Osteocyte (in vitro differentiated cells): Measurements from ENCODE around the gene EXOC6B. TPM values are rescaled to one million over a fixed set of nuclear protein-coding genes. Genes with fewer than 3 reads are reported as not detected.

ENCODE experiments used
- DNase-seq: peaks from one replicate; pipeline ENCODE4 v3.0.0; 2021; ENCODE audit warnings: mixed read lengths; ENCODE audit not compliant: unreplicated experiment; ENCODE audit errors: extremely low spot score
- H3K27ac Mint-ChIP-seq: one replicate; pipeline ENCODE4 v1.8.0; 2021; ENCODE audit warnings: mild to moderate bottlenecking, mixed read lengths; ENCODE audit not compliant: unreplicated experiment
- H3K27me3 Mint-ChIP-seq: one replicate; pipeline ENCODE4 v1.8.0; 2021; ENCODE audit warnings: mixed read lengths; ENCODE audit not compliant: unreplicated experiment
- H3K36me3 Mint-ChIP-seq: one replicate; pipeline ENCODE4 v1.8.0; 2021; ENCODE audit warnings: mixed read lengths; ENCODE audit not compliant: unreplicated experiment
- H3K4me1 Mint-ChIP-seq: one replicate; pipeline ENCODE4 v1.8.0; 2021; ENCODE audit warnings: mixed read lengths; ENCODE audit not compliant: unreplicated experiment
- H3K4me3 Mint-ChIP-seq: one replicate; pipeline ENCODE4 v1.8.0; 2021; ENCODE audit warnings: mild to moderate bottlenecking, moderate library complexity, mixed read lengths; ENCODE audit not compliant: unreplicated experiment
- H3K9me3 Mint-ChIP-seq: one replicate; pipeline ENCODE4 v1.8.0; 2021; ENCODE audit warnings: mixed read lengths; ENCODE audit not compliant: unreplicated experiment
- total RNA-seq: library from RNA; stranded (reverse); gene quantifications from 2 replicates; pipeline ENCODE4 v1.2.1, GENCODE V29; 2021
- TF ChIP-seq, protein P1 (sequence below): fragments of 200-600 bp; sonication (generic); IDR thresholded peaks from 2 replicates; pipeline ENCODE4 v1.5.0; 2021; ENCODE audit warnings: antibody characterized with exemption, mild to moderate bottlenecking, moderate library complexity

EXOC6B gene
- total RNA-seq, 1 donor from 2014 or later = 33.8 TPM

DNA sequence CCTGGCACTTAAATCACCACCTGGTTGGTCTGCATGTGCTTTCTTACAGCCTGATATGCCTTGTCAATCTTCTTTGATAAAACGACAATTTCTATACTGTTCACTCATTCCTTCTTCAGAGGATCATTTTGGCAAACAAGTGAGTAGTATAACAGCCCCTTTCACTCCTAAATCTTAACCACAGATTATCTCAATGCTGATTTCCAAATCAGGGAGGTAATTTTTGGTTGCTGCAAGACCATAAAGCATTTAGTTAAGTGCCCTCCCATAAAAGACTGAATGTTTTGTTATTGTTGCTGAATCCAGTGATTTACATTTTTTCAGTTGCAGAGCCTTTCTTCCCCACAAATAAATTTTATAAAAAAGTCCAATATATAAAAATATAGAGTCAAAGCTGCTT is 549.0 kb downstream of the EXOC6B start:
- no peak overlapping the region for H3K27ac Mint-ChIP-seq
- DNase-seq = no peak
- no peaks in the 10 kb centered on the region for H3K36me3 Mint-ChIP-seq
- H3K9me3 Mint-ChIP-seq = no peaks in the 10 kb centered on the region
- H3K27me3 Mint-ChIP-seq = no peaks in the 10 kb centered on the region
- TF ChIP-seq, protein P1, sequence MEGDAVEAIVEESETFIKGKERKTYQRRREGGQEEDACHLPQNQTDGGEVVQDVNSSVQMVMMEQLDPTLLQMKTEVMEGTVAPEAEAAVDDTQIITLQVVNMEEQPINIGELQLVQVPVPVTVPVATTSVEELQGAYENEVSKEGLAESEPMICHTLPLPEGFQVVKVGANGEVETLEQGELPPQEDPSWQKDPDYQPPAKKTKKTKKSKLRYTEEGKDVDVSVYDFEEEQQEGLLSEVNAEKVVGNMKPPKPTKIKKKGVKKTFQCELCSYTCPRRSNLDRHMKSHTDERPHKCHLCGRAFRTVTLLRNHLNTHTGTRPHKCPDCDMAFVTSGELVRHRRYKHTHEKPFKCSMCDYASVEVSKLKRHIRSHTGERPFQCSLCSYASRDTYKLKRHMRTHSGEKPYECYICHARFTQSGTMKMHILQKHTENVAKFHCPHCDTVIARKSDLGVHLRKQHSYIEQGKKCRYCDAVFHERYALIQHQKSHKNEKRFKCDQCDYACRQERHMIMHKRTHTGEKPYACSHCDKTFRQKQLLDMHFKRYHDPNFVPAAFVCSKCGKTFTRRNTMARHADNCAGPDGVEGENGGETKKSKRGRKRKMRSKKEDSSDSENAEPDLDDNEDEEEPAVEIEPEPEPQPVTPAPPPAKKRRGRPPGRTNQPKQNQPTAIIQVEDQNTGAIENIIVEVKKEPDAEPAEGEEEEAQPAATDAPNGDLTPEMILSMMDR = no peak
- H3K4me3 Mint-ChIP-seq = no peak overlapping the region
- H3K4me1 Mint-ChIP-seq = peaks cover 23% of the 10 kb centered on the region

DNA sequence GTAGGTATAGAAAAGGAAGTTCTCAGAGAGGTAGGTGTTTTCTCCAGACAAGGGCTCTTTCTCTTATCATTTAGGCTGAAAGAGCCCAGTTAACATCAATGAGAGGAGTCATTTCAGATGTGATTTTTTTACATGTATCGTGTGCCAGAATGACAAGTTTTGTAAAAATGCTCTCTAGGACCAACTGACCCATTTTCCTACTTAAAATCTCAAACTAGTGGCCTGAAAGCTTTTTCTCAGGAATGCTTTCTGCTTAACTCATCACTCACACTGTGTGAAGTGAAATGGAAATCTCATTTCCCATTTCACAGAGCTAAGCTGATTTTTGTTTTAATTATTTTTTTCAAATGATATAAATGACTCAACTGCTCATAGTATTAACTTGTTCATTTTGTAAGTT is 549.5 kb downstream of the EXOC6B start:
- TF ChIP-seq, protein P1 = no peak
- Mint-ChIP-seq H3K4me3 (no peak overlapping the region), H3K4me1 (peaks cover 20% of the 10 kb centered on the region), H3K27me3 (no peaks in the 10 kb centered on the region), H3K27ac (no peak overlapping the region), H3K36me3 (no peaks in the 10 kb centered on the region), H3K9me3 (no peaks in the 10 kb centered on the region)
- no peak for DNase-seq

DNA sequence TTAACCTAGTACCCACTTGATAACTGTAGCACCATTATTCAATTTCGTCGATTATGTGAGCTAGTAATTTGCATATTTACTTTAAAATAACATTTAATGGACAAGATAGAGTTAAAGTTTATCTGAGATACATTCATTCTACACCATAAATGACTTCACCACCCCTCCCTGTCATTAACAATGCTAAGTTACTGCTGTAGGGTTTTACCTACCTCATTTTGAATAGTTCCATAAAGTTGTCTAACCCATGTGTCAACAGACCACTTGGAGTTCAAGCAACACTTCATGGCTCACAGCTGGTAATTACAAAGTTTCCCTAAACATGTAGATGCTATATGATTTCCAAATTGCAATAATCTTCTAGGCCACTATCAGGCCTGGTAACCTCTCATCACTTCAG is 550.7 kb downstream of the EXOC6B start:
- TF ChIP-seq, protein P1 = no peak
- H3K27ac Mint-ChIP-seq = no peak overlapping the region
- DNase-seq = no peak
- H3K9me3 Mint-ChIP-seq = no peaks in the 10 kb centered on the region
- no peak overlapping the region for H3K4me3 Mint-ChIP-seq
- no peaks in the 10 kb centered on the region for H3K36me3 Mint-ChIP-seq
- peaks cover 7% of the 10 kb centered on the region for H3K4me1 Mint-ChIP-seq
- no peaks in the 10 kb centered on the region for H3K27me3 Mint-ChIP-seq

DNA sequence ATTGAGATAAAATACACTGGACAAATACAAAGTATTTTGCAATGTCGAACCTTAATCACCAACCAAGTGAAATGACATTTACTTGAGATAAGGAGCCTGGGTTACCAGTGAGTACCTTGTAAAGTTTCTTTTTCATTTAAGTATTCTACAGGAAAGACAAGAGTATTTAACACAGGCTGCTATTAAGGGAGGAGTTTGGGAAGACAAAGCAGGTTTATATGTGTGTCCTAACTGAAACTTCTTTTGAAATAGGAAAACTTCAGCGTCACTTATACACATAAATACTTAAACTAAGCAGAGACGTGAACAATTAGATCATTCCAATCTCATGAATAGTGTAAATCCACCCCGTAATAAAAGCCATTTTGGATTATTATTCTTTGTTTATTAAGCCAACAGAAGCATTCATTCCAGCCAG is 551.4 kb downstream of the EXOC6B start:
- DNase-seq = no peak
- Mint-ChIP-seq H3K36me3 (no peaks in the 10 kb centered on the region), H3K4me3 (no peak overlapping the region), H3K27ac (no peak overlapping the region), H3K4me1 (peaks cover 6% of the 10 kb centered on the region), H3K27me3 (no peaks in the 10 kb centered on the region), H3K9me3 (no peaks in the 10 kb centered on the region)
- TF ChIP-seq, protein P1 = no peak

DNA sequence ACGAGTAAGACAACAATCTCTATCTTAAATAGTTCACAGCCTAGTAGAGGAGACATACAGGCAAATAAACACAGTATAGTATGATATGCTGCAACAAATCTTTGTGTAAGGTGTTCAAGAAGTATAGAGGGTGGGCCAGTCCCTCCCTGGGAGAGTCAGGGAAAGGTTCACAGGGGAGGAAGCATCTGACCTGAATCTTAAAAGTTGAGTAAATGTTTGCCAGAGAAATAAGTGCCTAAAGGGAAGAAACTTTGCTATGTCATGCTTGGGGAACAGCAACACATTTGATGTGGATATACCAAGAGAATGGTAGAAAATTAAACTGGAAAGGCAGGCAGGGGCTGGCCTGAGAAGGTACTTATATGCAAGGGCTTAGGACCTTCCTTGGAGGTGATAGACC is 552.4 kb downstream of the EXOC6B start:
- H3K27ac Mint-ChIP-seq = no peak overlapping the region
- no peak for DNase-seq
- TF ChIP-seq, protein P1 = no peak
- H3K4me3 Mint-ChIP-seq = no peak overlapping the region
- no peaks in the 10 kb centered on the region for H3K27me3 Mint-ChIP-seq
- peaks cover 6% of the 10 kb centered on the region for H3K4me1 Mint-ChIP-seq
- no peaks in the 10 kb centered on the region for H3K36me3 Mint-ChIP-seq
- no peaks in the 10 kb centered on the region for H3K9me3 Mint-ChIP-seq
